Measurements from ENCODE around the gene LTBP3.
A peak's percentile ranks its signal among the peaks of the same experiment; 100 is the strongest.

Gene LTBP3

GRCh38 chr11:65558002-65558929 lies at the start of gene LTBP3:
TSS of gene LTBP3 (minus strand) at chr11:65558359. CDS start at chr11:65557959, 400 bp downstream.
- no peak for TF ChIP-seq FOXP2 (optimal IDR thresholded peaks at IDR 0.05; ENCODE audit: control extremely low read depth, extremely low read length, insufficient read depth)
- peak; percentile 47; the same call in 1 of the 2 replicates for TF ChIP-seq POLR2AphosphoS5 (IDR thresholded peaks at IDR 0.05; ENCODE audit: borderline replicate concordance, low read depth, low read length)
- no peak for TF ChIP-seq EZH2 (IDR thresholded peaks at IDR 0.05)
- Histone ChIP-seq H3K9me3 (ENCODE audit: low read depth, low read length) (no peaks in the 10 kb centered on the region), H3K4me3 (peak within 1 kb of the TSS; percentile 89), H3K36me3 (ENCODE audit: insufficient read depth, low read length) (no peaks in the 10 kb centered on the region), H3K27ac (peak within 1 kb of the TSS; percentile 83), H3K9ac (ENCODE audit: insufficient read length) (peak within 1 kb of the TSS; percentile 85)
- DNase-seq (ENCODE audit: low read depth, low spot score): no peak

- TF ChIP-seq EZH2 (IDR thresholded peaks at IDR 0.05) (no peak), FOXP2 (optimal IDR thresholded peaks at IDR 0.05; ENCODE audit: control extremely low read depth, extremely low read length, insufficient read depth) (peak; percentile 39), POLR2AphosphoS5 (IDR thresholded peaks at IDR 0.05; ENCODE audit: borderline replicate concordance, low read depth, low read length) (peak; percentile 69; the same call in 1 of the 2 replicates)
- Histone ChIP-seq H3K36me3 (ENCODE audit: insufficient read depth, low read length) (peaks cover 6% of the 10 kb centered on the region; the same call in 1 of the 2 replicates), H3K4me3 (peak overlapping the region; percentile 83), H3K27ac (no peak overlapping the region), H3K9ac (ENCODE audit: insufficient read length) (peak overlapping the region; percentile 56), H3K9me3 (ENCODE audit: low read depth, low read length) (no peaks in the 10 kb centered on the region)
- peak; percentile 95 for DNase-seq (ENCODE audit: low read depth, low spot score)
Observed at GRCh38 chr11:65606876-65607613, 48.9 kb upstream of the LTBP3 start.

GRCh38 chr11:65604258-65604657 lies 46.1 kb upstream of the LTBP3 start:
- Histone ChIP-seq H3K4me3 (no peak overlapping the region), H3K36me3 (ENCODE audit: insufficient read depth, low read length) (peaks cover 6% of the 10 kb centered on the region; the same call in 1 of the 2 replicates), H3K9me3 (ENCODE audit: low read depth, low read length) (no peaks in the 10 kb centered on the region), H3K27ac (no peak overlapping the region), H3K9ac (ENCODE audit: insufficient read length) (no peak overlapping the region)
- no peak for DNase-seq (ENCODE audit: low read depth, low spot score)
- TF ChIP-seq POLR2AphosphoS5 (IDR thresholded peaks at IDR 0.05; ENCODE audit: borderline replicate concordance, low read depth, low read length) (no peak), EZH2 (IDR thresholded peaks at IDR 0.05) (no peak), FOXP2 (optimal IDR thresholded peaks at IDR 0.05; ENCODE audit: control extremely low read depth, extremely low read length, insufficient read depth) (no peak)

- peaks cover 3% of the 10 kb centered on the region; the same call in 1 of the 2 replicates for H3K36me3 ChIP-seq (ENCODE audit: insufficient read depth, low read length)
Observed at GRCh38 chr11:65599955-65600246, 41.7 kb upstream of the LTBP3 start.

GRCh38 chr11:65599216-65599954 lies 41.2 kb upstream of the LTBP3 start:
- no peak for TF ChIP-seq EZH2 (IDR thresholded peaks at IDR 0.05)
- no peak for TF ChIP-seq FOXP2 (optimal IDR thresholded peaks at IDR 0.05; ENCODE audit: control extremely low read depth, extremely low read length, insufficient read depth)
- no peak for TF ChIP-seq POLR2AphosphoS5 (IDR thresholded peaks at IDR 0.05; ENCODE audit: borderline replicate concordance, low read depth, low read length)
- peaks cover 3% of the 10 kb centered on the region; the same call in 1 of the 2 replicates for H3K36me3 ChIP-seq (ENCODE audit: insufficient read depth, low read length)

More at GRCh38 chr11:65599955-65600246, 41.7 kb upstream of the LTBP3 start:
- no peak for DNase-seq (ENCODE audit: low read depth, low spot score)
- TF ChIP-seq FOXP2 (optimal IDR thresholded peaks at IDR 0.05; ENCODE audit: control extremely low read depth, extremely low read length, insufficient read depth) (no peak), EZH2 (IDR thresholded peaks at IDR 0.05) (no peak), POLR2AphosphoS5 (IDR thresholded peaks at IDR 0.05; ENCODE audit: borderline replicate concordance, low read depth, low read length) (no peak)
- Histone ChIP-seq H3K9me3 (ENCODE audit: low read depth, low read length) (no peaks in the 10 kb centered on the region), H3K4me3 (no peak overlapping the region), H3K27ac (no peak overlapping the region), H3K9ac (ENCODE audit: insufficient read length) (no peak overlapping the region)

GRCh38 chr11:65598258-65598699 lies 40.1 kb upstream of the LTBP3 start:
- Histone ChIP-seq H3K36me3 (ENCODE audit: insufficient read depth, low read length) (peaks cover 3% of the 10 kb centered on the region; the same call in 1 of the 2 replicates), H3K4me3 (no peak overlapping the region), H3K27ac (no peak overlapping the region), H3K9ac (ENCODE audit: insufficient read length) (no peak overlapping the region), H3K9me3 (ENCODE audit: low read depth, low read length) (no peaks in the 10 kb centered on the region)
- DNase-seq (ENCODE audit: low read depth, low spot score): no peak
- TF ChIP-seq POLR2AphosphoS5 (IDR thresholded peaks at IDR 0.05; ENCODE audit: borderline replicate concordance, low read depth, low read length) (no peak), EZH2 (IDR thresholded peaks at IDR 0.05) (no peak), FOXP2 (optimal IDR thresholded peaks at IDR 0.05; ENCODE audit: control extremely low read depth, extremely low read length, insufficient read depth) (no peak)

More at GRCh38 chr11:65599216-65599954, 41.2 kb upstream of the LTBP3 start:
- no peak overlapping the region for H3K9ac ChIP-seq (ENCODE audit: insufficient read length)
- H3K9me3 ChIP-seq (ENCODE audit: low read depth, low read length): no peaks in the 10 kb centered on the region
- no peak overlapping the region for H3K27ac ChIP-seq
- H3K4me3 ChIP-seq: no peak overlapping the region
- DNase-seq (ENCODE audit: low read depth, low spot score): no peak

GRCh38 chr11:65596520-65596919 lies 38.4 kb upstream of the LTBP3 start:
- no peak overlapping the region for H3K4me3 ChIP-seq
- peaks cover 3% of the 10 kb centered on the region; the same call in 1 of the 2 replicates for H3K36me3 ChIP-seq (ENCODE audit: insufficient read depth, low read length)
- H3K9me3 ChIP-seq (ENCODE audit: low read depth, low read length): no peaks in the 10 kb centered on the region
- no peak for DNase-seq (ENCODE audit: low read depth, low spot score)
- no peak for TF ChIP-seq FOXP2 (optimal IDR thresholded peaks at IDR 0.05; ENCODE audit: control extremely low read depth, extremely low read length, insufficient read depth)
- TF ChIP-seq EZH2 (IDR thresholded peaks at IDR 0.05): no peak
- no peak for TF ChIP-seq POLR2AphosphoS5 (IDR thresholded peaks at IDR 0.05; ENCODE audit: borderline replicate concordance, low read depth, low read length)
- H3K9ac ChIP-seq (ENCODE audit: insufficient read length): no peak overlapping the region
- no peak overlapping the region for H3K27ac ChIP-seq

Data from SK-N-MC (cell line).